Panc1 (cell line): ENCODE measurements around the gene TRAK1.

Experiments
- CTCF ChIP-seq: fragments of 450-650 bp; IDR thresholded peaks from 2 replicates; pipeline ENCODE4 v1.5.1; 2017; ENCODE audit warnings: mild to moderate bottlenecking
- POLR2AphosphoS5 ChIP-seq: IDR thresholded peaks from 2 replicates; pipeline ENCODE4 v1.6.1; 2012; ENCODE audit warnings: mild to moderate bottlenecking, low read depth, low read length, moderate library complexity
- REST ChIP-seq, 2 experiments: IDR thresholded peaks; 2 replicates each; pipeline ENCODE4 v1.6.1; 2011 to 2012; ENCODE audit warnings: low read depth in 2 of 2, control low read depth in 1 of 2, low read length in 1 of 2, mild to moderate bottlenecking in 1 of 2, moderate library complexity in 1 of 2; ENCODE audit not compliant: insufficient read depth in 1 of 2
- SIN3A ChIP-seq: IDR thresholded peaks from 2 replicates; pipeline ENCODE4 v1.6.1; 2012; ENCODE audit warnings: low read depth, mild to moderate bottlenecking, low read length, moderate library complexity, borderline replicate concordance; ENCODE audit not compliant: insufficient read depth

- TF ChIP-seq CTCF (no peak), REST (IDR thresholded peaks at IDR 0.05; ENCODE audit: insufficient read depth in 1 of 2, low read depth in 2 of 2, low read length in 1 of 2) (no peak), SIN3A (no peak), POLR2AphosphoS5 (no peak)
Observed at GRCh38 chr3:42184651-42185443, 93.7 kb downstream of the TRAK1 start.
